ENCODE data around the gene MFSD6.

The MFSD6 gene

DNA sequence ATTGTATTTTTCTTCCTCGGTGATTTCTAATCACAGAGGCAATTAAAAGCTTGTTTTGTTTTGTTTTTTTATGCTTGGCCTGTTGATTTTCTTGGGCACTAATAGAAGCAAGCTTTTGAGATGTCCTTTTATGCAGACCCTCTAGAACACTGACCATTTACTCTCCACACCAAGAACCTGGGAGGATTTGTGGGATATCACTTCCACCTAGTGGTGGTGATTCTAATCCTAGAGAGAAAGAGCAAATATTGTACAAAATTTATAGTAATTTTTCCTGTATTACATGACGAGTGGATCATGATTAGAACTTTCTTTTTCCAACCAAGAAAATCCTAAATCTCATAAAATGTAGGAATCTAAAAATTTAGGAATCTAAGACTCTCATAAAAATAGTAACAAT lies 102.9 kb downstream of the MFSD6 start:
- Mint-ChIP-seq H3K4me3 (no peak overlapping the region), H3K27ac (no peak overlapping the region), H3K27me3 (no peaks in the 10 kb centered on the region), H3K4me1 (peaks cover 14% of the 10 kb centered on the region), H3K9me3 (no peaks in the 10 kb centered on the region)
- ATAC-seq (no peak), DNase-seq (no peak)

DNA sequence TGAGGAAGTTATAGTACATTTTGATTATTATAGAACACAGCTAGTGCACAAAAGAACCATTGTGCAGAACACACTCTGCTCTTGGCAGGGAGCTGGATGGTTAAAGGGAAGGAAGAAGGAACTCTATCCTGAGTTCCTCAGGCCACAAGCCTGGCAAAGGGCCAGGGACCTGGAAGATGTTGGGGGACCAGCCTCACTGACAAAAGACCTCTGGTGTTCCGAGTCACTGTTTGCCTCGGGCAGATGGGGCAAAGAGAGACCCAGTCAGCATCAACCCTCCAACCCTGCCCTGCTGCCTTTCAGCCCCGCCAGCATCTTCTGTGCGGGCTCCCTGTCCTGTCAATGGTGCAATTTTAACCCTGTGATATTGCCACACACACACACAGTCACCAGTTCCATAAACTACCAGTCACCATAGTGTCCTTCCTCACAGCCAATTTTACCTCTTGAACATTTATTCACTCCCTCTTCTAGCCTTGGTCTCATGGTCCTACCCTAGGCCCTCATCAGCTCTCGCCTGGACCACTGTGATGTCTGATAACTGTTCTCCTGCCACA lies 104.5 kb downstream of the MFSD6 start:
- ATAC-seq (no peak), DNase-seq (no peak)
- Mint-ChIP-seq H3K27ac (no peak overlapping the region), H3K4me1 (peaks cover 18% of the 10 kb centered on the region), H3K9me3 (no peaks in the 10 kb centered on the region), H3K4me3 (no peak overlapping the region), H3K27me3 (no peaks in the 10 kb centered on the region)

DNA sequence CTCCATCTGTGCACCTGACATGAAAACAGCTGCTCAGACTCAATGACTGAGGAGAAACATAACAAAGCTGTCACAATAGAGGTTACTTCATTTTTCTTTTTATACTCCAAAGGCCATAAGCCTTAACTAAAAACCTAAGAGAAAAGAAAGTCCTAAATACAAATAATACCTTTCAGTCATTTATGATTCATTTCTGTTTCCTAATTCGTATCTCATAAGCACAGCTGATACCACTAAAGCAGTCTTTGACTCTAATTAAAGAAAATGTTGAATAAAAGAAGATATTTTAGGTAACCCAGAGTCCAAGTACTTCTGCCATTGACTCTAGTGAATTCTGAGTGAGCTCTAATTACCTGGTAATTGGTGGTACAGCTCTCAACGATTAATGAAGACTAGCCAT lies 105.7 kb downstream of the MFSD6 start:
- ATAC-seq: no peak
- Mint-ChIP-seq H3K27ac (no peak overlapping the region), H3K4me3 (no peak overlapping the region)

DNA sequence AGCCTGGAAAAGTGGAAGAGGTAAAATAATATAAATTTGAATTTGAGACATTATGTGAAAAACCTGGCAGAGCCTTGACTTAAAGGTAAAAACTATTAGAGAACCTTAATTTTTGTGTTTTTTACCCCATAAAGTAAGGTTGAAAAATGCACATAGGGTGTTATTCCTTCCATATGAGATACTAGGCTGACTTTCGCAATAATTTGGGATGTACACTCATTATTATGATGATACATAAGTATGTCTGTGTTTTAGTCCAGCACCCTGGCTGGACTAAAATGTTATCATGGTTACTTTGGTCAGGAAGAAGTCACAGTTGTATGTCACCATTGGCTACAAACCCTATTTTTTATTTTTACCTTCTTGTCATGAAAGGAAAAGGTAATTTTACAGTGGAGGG lies 106.5 kb downstream of the MFSD6 start:
- Mint-ChIP-seq H3K27me3 (no peaks in the 10 kb centered on the region), H3K4me1 (peaks cover 18% of the 10 kb centered on the region), H3K27ac (no peak overlapping the region), H3K9me3 (no peaks in the 10 kb centered on the region), H3K4me3 (no peak overlapping the region)
- ATAC-seq (no peak), DNase-seq (no peak)

More for the DNA sequence above, 105.7 kb downstream of the MFSD6 start:
- no peak for DNase-seq
- Mint-ChIP-seq H3K9me3 (no peaks in the 10 kb centered on the region), H3K27me3 (no peaks in the 10 kb centered on the region), H3K4me1 (peaks cover 18% of the 10 kb centered on the region)

DNA sequence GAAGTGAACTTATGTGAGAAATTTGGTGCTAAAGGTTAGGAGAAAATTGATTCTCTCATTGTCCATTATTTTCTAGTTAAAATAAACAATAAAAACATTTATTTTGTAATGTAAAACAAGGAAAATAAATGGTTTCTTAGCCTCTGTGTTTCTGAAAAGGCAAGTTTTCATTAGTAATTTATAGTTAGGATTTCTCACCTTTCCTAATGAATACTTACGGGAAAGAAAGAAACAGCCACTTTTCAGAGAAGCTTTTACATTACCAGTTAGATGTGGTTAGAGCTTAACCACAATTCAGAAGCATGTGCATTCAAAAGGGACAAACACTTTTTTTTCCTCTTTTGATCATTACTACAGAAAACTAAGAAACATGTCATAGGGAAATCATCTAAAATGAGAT lies 107.5 kb downstream of the MFSD6 start:
- Mint-ChIP-seq H3K4me1 (peaks cover 25% of the 10 kb centered on the region), H3K9me3 (no peaks in the 10 kb centered on the region), H3K27me3 (no peaks in the 10 kb centered on the region), H3K27ac (peak overlapping the region in 1 of 2 donors; percentile 86), H3K4me3 (peak overlapping the region in 1 of 2 donors; percentile 52)
- no peak for DNase-seq
- ATAC-seq: peak; percentile 50

DNA sequence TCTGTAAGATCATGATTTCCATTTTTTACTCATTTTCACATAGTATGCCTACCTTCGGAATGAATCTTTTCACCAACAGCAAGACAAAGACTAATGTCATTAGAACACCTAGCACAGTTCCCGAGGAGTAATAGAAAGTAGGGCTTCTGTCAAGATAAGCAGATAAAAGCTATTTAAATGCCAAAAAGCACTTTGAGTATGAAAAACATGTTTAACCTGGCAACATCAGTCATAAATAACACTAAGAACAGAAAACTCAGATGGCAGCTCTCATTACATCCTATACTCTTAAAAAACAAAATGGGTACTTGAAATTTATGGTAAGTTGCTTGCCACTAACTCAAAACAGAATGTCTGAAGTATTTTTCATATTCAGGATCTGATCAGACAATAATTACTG lies 109.3 kb downstream of the MFSD6 start:
- Mint-ChIP-seq H3K27ac (no peak overlapping the region), H3K27me3 (no peaks in the 10 kb centered on the region), H3K4me3 (no peak overlapping the region), H3K9me3 (no peaks in the 10 kb centered on the region), H3K4me1 (peaks cover 38% of the 10 kb centered on the region)
- no peak for DNase-seq
- no peak for ATAC-seq

DNA sequence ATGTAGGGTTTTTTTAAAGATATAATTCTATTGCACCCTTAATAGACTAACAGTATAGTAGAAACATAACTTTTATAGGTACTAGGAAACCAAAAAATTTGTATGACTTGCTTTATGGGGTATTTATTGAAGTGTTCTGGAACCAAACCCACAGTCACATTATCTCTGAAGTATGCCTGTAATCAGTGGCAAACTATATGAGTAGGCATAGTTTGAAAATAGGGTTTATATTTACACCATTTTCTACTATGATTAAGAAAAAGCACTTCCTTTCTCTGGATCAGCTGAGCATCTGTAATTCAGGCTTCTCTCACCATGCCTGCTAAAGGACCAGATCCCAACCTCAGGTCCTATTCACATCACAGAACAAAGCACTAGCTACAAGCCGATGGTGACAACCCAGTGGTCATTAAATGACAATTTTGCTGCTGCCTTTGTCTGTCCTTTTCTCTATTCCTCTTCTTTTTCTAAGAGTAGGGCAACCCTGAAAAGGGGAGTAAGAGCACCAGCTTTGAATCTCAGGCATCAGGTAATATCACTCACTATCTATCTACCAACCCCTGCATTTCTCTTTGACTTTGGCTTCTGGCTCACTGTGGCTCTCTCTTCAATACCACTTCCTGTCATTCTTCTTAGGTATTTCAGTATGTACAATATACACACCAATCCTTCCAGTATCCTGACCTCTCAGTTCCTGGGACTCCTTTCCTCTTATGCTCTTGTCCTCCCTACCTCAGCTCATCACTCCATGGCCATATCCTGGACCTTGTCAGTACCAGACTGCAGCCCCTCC lies 112.0 kb downstream of the MFSD6 start:
- DNase-seq (no peak), ATAC-seq (peak; percentile 78)
- H3K27me3 Mint-ChIP-seq: no peaks in the 10 kb centered on the region
- peak overlapping the region; percentile 6 for H3K27ac Mint-ChIP-seq
- H3K4me1 Mint-ChIP-seq: peaks cover 34% of the 10 kb centered on the region
- peak overlapping the region; percentile 2 to 9 for H3K4me3 Mint-ChIP-seq
- no peaks in the 10 kb centered on the region for H3K9me3 Mint-ChIP-seq

DNA sequence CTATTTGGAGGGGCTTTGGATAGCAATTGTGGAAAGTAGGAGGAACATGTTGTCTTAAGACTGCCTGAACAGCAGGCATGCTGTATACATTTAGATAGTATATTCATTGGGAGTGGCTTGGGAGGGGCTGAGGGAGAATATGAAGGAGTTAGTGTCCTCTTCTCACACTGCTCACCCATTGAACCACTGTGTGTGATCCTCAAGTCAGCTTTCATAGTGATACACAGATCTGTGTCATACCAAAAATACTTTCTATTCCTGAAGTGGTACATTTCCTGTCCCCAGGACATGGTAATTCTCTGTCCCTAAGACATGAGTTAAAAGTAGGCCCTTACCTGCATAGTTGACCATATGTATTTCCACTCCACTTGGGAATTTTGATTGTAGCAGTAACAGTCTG lies 116.8 kb downstream of the MFSD6 start:
- Mint-ChIP-seq H3K9me3 (no peaks in the 10 kb centered on the region), H3K4me1 (peaks cover 68% of the 10 kb centered on the region), H3K27me3 (no peaks in the 10 kb centered on the region), H3K4me3 (no peak overlapping the region), H3K27ac (no peak overlapping the region)
- DNase-seq (no peak), ATAC-seq (peak; percentile 61)

DNA sequence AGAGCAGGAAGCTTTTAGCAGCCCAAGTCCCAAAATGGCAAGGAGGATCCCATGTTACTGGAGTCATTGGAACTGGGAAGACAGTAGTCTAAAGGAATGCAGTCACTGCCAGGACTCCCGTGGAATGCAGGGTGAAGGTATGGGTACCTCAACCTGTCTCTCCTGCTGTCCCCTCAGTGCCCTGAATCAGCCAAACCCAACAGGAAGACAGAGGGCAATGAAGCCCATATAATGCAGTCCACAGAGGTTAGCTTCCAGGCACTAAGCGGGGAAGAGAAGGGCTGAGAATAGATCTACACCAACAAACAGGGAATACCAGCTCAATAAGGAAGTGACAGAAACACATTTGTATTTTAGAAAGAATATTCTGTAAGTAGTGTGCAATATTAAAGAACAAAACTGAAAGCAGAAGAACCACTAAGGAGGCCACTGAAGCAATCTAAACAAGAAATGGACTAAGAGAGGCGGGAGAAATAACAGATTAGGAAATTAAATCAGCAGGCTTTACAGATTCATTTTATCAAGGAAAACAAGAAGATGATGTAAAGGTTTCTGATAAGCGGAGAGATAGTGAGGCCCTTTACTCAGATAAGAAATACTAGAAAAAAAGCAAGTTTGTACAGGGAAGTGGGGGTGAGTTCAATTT lies 118.1 kb downstream of the MFSD6 start:
- H3K9me3 Mint-ChIP-seq: no peaks in the 10 kb centered on the region
- peak overlapping the region in 1 of 2 donors; percentile 47 for H3K27ac Mint-ChIP-seq
- ATAC-seq (no peak), DNase-seq (no peak)
- H3K4me3 Mint-ChIP-seq: peak overlapping the region in 1 of 2 donors; percentile 16
- no peaks in the 10 kb centered on the region for H3K27me3 Mint-ChIP-seq
- H3K4me1 Mint-ChIP-seq: peaks cover 68% of the 10 kb centered on the region

DNA sequence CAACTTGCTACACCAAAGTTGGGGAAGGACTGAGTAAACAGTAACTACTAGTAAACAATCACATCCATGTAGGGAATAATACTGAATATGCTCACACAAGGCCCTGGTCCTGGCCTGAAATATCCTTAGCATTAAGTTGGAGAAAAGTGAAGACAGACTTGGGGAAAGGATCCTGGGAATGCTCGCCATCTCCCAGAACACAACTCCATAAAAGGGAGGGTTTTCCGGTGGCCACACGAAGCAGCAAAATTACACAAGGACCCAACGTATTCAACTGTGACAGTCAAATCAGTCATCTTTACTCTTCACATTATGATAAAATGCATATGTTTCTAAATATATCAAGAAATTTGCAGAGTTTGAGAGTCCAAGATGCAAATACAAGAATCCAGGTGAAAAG lies 119.1 kb downstream of the MFSD6 start:
- H3K4me3 Mint-ChIP-seq: no peak overlapping the region
- no peak overlapping the region for H3K27ac Mint-ChIP-seq
- no peaks in the 10 kb centered on the region for H3K27me3 Mint-ChIP-seq
- ATAC-seq (no peak), DNase-seq (no peak)
- H3K4me1 Mint-ChIP-seq: peaks cover 70% of the 10 kb centered on the region
- no peaks in the 10 kb centered on the region for H3K9me3 Mint-ChIP-seq

DNA sequence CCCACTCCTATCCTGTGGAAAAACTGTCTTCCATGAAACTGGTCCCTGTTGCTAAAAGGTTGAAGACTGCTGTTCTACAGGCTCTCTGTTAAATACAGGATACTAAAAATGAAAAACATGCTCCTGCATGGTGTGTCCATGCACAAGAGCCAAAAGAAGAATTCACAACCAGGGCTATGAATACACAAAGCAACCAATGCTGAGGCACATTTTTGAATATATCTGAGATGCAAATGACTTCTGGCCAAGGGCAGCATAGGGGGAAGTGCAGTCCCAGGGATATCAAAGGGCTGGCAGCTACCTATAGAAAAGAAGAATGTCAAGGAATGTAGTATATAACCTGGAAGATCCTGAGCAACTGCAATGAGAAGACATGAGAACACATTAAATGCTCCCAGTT lies 119.8 kb downstream of the MFSD6 start:
- DNase-seq (no peak), ATAC-seq (no peak)
- Mint-ChIP-seq H3K27me3 (no peaks in the 10 kb centered on the region), H3K27ac (no peak overlapping the region), H3K4me1 (peaks cover 77% of the 10 kb centered on the region), H3K9me3 (no peaks in the 10 kb centered on the region), H3K4me3 (no peak overlapping the region)

DNA sequence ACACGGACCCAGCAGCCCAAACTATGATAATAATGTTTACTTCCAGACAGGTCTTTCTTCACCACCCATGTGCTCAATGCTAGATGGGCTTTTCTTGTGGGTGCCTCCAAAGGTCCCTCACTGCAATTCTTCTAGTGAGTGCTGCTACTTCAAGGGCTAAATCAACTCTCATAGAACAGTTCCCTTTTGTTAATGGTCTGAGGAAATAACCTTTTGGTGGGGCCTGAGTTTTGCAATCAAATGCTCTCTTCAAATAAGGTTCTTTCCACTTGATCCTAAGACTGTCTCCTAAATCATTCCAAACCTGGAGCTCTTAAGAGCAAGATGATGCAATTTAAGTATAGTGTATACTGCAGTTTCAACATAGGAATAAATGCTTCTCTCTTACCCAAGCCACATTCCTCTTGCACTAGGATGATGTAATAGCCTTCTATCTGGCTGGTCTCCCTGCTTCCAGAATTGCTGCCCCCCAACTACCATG lies 120.4 kb downstream of the MFSD6 start:
- Mint-ChIP-seq H3K27ac (no peak overlapping the region), H3K4me3 (no peak overlapping the region), H3K27me3 (no peaks in the 10 kb centered on the region), H3K4me1 (peaks cover 83% of the 10 kb centered on the region), H3K9me3 (no peaks in the 10 kb centered on the region)
- DNase-seq (no peak), ATAC-seq (no peak)

DNA sequence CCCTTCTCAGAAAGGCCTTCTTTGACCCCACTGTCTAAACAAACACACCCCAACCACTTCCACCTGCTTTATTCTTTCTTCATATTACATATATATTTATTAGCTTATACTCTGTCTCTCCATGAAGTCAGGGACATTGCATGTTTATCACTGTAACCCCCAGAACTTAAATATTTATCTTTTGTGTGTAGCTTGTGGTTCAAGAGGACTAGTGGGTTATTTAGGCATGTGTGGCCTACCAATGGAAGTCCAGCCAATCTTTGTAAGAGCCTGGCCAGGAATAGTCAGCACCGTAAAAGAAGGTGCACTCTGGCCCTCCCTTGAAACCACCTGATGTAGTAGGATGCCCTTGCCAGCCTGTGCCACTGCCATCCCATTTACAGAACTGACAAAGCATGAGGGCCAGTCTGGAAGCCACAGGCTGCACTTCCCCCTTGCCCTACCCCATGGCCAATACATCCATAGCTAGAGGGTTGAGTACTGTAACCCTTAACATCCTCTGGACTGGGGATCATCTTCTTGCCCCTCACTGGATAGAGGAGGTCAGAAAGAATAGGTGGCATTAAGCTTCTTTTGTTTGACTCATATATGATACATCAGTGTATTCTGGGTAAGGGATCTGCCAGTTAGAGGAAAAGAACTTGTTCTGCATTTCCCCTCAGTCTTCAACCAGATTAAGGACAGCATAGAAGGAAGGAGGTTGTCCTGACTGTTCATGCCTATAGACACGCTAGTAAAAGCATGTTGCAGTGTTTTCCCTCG lies 121.5 kb downstream of the MFSD6 start:
- H3K9me3 Mint-ChIP-seq: no peaks in the 10 kb centered on the region
- peaks cover 88% of the 10 kb centered on the region for H3K4me1 Mint-ChIP-seq
- H3K4me3 Mint-ChIP-seq: no peak overlapping the region
- ATAC-seq (no peak), DNase-seq (no peak)
- H3K27me3 Mint-ChIP-seq: no peaks in the 10 kb centered on the region
- peak overlapping the region in 1 of 2 donors; percentile 2 for H3K27ac Mint-ChIP-seq

DNA sequence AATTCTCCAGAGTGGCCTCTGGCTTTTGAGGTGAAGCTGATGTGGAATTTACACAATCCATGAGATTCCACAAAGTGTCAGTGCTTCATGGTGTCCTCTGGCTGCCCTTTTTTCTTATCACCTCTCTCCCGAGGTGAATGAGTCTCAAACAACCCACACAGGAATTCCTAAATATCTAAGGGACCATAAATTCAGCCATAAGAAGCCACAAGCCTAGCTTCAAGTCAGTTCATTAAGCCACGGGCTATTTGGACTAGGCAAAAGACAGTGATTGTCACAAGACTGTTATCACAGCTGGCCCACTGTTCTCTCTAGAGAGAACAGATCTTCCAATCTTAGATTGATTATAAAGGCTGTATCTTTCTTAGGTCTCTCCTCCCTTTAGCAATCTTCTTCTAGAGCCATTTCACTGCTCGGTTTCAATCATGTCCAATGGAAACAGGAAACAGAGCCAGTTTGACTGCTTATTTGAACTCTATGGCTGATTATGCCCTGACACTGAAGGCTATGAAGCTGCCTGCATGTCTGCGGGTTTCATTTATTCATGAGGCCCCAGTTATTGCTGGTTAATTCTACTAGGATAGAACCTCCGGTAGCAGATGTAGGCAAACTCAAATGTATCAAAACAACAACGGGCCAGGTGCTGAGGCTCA lies 122.2 kb downstream of the MFSD6 start:
- peak overlapping the region; percentile 0 to 30 for H3K4me3 Mint-ChIP-seq
- H3K9me3 Mint-ChIP-seq: no peaks in the 10 kb centered on the region
- ATAC-seq: no peak
- H3K27me3 Mint-ChIP-seq: no peaks in the 10 kb centered on the region
- DNase-seq: no peak
- H3K4me1 Mint-ChIP-seq: peaks cover 85% of the 10 kb centered on the region
- H3K27ac Mint-ChIP-seq: no peak overlapping the region

DNA sequence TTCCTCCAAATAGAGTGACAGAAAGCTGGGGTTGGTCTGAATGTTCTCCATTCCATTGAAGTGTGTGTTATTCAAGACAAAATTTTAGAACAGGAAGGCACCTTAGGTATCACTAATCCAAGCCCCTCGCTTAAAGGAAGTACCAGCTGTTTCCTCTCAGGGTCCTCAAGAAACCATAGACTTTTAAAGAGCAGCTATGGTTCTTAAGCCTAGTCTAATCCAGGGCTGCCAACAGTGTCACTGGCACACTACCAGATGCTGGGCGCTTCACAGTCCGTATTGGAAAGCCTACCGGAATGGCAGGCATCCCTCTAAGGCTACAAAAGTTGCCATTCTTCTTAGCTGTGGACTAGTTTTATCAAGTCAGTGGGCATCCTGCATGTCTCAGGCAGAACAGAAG lies 124.4 kb downstream of the MFSD6 start:
- H3K27me3 Mint-ChIP-seq: no peaks in the 10 kb centered on the region
- H3K27ac Mint-ChIP-seq: peak overlapping the region in 1 of 2 donors; percentile 59
- ATAC-seq (no peak), DNase-seq (no peak)
- H3K4me3 Mint-ChIP-seq: peak overlapping the region; percentile 92 to 96
- H3K9me3 Mint-ChIP-seq: peaks cover 9 to 14% of the 10 kb centered on the region in 2 donors
- peaks cover 76% of the 10 kb centered on the region for H3K4me1 Mint-ChIP-seq

All from stimulated activated naive CD8-positive, alpha-beta T cell treated with anti-CD3 and anti-CD28 coated beads, Interleukin-15, amount 100 ng/mL, for 72 hours (primary cell).